GM12892 (cell line): ENCODE results near the gene ZCCHC7.
A peak's percentile ranks its signal among the peaks of the same experiment; 100 is the strongest.
"Not testable (repeated sequence)": the region's sequence is repeated elsewhere in the genome, so short reads cannot be mapped to it uniquely, and the experiment has no call there.

ENCODE experiments used
- DNase-seq: peaks from one replicate; pipeline ENCODE4 v3.0.0; 2011; ENCODE audit not compliant: insufficient read length
- FAIRE-seq: peaks from 2 replicates; lab custom pipeline; 2011; peaks lifted over from hg19 to GRCh38; lab: Jason Lieb, UNC
- POLR2A ChIP-seq: IDR thresholded peaks from 2 replicates; pipeline ENCODE4 v1.6.1; 2011; ENCODE audit warnings: low read depth, low read length, control low read depth
- POLR2AphosphoS5 ChIP-seq: IDR thresholded peaks from 2 replicates; pipeline ENCODE4 v1.6.1; 2011; ENCODE audit warnings: low read depth, low read length, control low read depth
- TAF1 ChIP-seq: IDR thresholded peaks from 2 replicates; pipeline ENCODE4 v1.6.1; 2011; ENCODE audit warnings: low read depth, mild to moderate bottlenecking, control low read depth, low read length, borderline replicate concordance

ZCCHC7 gene

DNA sequence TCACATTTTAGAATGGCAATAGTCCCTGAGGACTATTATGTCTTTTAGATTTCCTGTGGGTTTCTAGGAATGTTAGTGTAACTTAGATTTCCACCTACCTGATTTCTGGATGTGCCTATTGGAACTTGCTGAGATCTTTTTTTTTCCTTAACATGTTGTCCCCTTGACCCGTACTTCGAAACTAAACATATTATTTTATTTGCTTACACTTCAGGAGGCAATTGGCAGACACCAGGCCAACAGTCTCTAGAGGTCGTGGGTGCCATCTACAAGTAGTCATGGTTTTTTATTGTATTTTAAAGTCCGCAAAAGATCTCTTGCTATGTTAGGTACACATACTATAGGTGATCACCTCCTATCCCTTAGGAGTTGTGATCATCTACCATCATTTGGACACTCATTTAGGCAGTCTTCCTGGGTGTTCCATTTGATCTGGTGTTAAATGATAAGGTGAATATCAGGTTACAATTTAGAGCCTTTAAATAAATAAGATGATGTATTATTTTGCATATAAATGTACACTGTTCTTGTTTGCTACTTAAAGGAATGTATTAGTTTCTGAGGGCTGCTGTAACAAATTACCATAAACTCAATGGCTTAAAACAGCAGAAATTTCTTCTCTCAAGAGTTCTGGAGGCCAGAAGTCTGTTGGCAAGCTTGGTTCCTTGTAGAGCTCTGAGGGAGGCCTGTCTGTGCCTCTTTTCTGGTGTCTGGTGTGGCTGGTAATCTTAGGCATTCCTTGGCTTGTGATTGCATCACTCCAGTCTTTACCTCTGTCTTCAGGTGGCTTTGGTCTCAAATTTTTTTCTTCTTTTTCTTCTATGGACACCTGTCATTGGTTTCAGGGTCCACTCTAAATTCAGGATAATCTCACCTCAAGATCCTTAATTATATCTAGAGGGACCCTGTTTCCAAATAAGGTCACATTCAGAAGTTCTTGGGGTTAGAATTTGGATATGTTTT is 64.8 kb downstream of the ZCCHC7 start:
- FAIRE-seq (peak; percentile 71), DNase-seq (no peak)
- TF ChIP-seq POLR2A (no peak), POLR2AphosphoS5 (no peak), TAF1 (no peak)

GRCh38 chr9:37187292-37187691 is 66.9 kb downstream of the ZCCHC7 start:
- DNase-seq: no peak
- no peak for TF ChIP-seq TAF1
- peak; percentile 48; the same call in 1 of the 2 replicates for TF ChIP-seq POLR2A
- TF ChIP-seq POLR2AphosphoS5: peak; percentile 61; the same call in 1 of the 2 replicates
- peak; percentile 96 for FAIRE-seq

GRCh38 chr9:37187713-37188439 is 67.5 kb downstream of the ZCCHC7 start:
- TF ChIP-seq POLR2A (no peak; the same call in none of the 2 replicates), TAF1 (no peak), POLR2AphosphoS5 (no peak)
- peak; percentile 24 for FAIRE-seq

GRCh38 chr9:37190739-37191138 is 70.4 kb downstream of the ZCCHC7 start:
- FAIRE-seq, DNase-seq: not testable (repeated sequence)

More at GRCh38 chr9:37187713-37188439, 67.5 kb downstream of the ZCCHC7 start:
- DNase-seq: no peak

GRCh38 chr9:37191403-37192089 is 71.2 kb downstream of the ZCCHC7 start:
- FAIRE-seq (peak; percentile 69), DNase-seq (no peak)
- TF ChIP-seq POLR2AphosphoS5: no peak

- FAIRE-seq (no peak), DNase-seq (no peak)
- TF ChIP-seq POLR2A (no peak), POLR2AphosphoS5 (no peak)
Observed at GRCh38 chr9:37192803-37193202, 72.4 kb downstream of the ZCCHC7 start.

GRCh38 chr9:37197158-37198038 is 77.0 kb downstream of the ZCCHC7 start:
- peak; percentile 90 for FAIRE-seq
- DNase-seq: no peak
- TF ChIP-seq POLR2AphosphoS5: 0 out of 2 replicates have a peak, but pooled peaks have one; percentile 46
- TF ChIP-seq POLR2A: peak; percentile 46; the same call in 1 of the 2 replicates
- no peak for TF ChIP-seq TAF1

DNA sequence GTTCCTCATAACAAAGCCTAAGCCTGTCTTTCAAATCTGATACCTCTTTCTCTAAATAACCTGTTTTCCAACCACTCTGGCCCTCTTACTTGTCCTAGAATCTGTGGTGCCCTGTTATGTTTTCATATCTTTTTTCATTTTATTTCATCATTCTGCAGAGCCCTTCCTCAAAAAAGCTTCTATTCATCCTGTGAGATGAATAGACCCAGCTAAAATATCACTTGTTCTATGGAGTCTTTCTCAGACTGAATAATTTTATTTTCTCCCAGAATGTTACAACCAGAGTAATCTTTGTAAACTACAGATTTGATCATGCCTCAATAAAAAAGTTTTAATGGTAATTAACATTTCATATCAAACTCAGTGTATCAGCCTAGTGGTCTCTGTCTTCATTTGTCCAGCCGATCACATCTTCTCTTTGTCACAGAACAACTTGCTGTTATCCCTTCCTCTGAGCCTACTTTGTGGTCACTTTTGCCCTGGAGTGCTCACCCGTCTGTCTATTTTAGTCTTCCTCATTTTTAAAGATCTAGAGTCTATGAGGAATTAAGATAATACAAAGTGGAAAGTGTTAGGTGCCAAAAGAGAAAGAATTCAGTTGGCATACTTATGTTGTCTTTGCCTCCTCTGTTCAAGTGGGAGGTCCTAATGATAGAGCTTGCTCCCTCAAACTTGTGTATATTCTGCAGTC is 77.8 kb downstream of the ZCCHC7 start:
- TF ChIP-seq POLR2AphosphoS5: no peak
- no peak for TF ChIP-seq POLR2A
- no peak for TF ChIP-seq TAF1
- FAIRE-seq: peak; percentile 57
- DNase-seq: no peak

DNA sequence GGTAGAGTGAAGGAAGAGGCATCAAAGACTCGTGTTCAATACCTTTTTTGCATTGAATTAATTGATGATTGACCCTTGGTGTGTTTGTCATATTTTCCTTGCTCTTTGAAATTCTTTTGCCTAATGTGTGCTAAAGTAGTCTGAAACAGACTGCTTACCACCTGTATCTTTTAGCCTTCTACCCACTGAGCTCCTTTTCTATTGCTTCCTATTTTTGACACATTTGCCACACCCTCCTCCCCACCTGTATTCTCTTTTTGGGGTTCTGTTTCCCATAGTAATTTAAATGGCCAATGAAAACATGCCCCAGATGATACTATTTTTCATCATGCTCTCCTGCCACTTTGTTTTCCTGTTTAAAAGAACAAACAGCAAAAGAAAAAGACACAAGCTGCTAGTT is 78.5 kb downstream of the ZCCHC7 start:
- TF ChIP-seq POLR2AphosphoS5 (no peak), POLR2A (no peak), TAF1 (no peak)
- FAIRE-seq: peak; percentile 86
- DNase-seq: no peak

GRCh38 chr9:37200433-37201005 is 80.1 kb downstream of the ZCCHC7 start:
- peak; percentile 88 for FAIRE-seq
- TF ChIP-seq POLR2A (no peak), TAF1 (no peak), POLR2AphosphoS5 (no peak)
- DNase-seq: no peak
